Measurements from ENCODE around the gene ACTA2.

DNA sequence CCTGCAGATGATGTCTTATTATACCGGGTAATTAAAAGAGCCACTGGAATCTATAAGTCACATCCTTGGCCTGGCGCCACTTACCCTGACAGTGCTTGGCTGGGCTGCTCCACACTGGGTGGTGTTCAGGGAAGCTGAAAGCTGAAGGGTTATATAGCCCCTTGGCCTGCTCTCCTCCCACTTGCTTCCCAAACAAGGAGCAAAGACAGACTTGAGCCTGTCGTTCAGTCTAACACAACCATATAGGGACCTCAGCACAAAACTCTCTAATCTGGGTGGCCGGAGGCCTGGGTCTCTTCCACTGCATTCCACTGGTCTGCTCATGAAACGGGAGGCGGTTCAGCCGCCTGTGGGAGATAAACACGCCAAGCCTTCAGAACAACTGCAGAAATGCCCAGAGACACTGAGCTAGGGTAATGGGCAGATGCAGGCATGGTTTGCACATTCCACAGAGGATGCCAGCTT lies at the start of gene ACTA2:
- TF ChIP-seq, protein P1, sequence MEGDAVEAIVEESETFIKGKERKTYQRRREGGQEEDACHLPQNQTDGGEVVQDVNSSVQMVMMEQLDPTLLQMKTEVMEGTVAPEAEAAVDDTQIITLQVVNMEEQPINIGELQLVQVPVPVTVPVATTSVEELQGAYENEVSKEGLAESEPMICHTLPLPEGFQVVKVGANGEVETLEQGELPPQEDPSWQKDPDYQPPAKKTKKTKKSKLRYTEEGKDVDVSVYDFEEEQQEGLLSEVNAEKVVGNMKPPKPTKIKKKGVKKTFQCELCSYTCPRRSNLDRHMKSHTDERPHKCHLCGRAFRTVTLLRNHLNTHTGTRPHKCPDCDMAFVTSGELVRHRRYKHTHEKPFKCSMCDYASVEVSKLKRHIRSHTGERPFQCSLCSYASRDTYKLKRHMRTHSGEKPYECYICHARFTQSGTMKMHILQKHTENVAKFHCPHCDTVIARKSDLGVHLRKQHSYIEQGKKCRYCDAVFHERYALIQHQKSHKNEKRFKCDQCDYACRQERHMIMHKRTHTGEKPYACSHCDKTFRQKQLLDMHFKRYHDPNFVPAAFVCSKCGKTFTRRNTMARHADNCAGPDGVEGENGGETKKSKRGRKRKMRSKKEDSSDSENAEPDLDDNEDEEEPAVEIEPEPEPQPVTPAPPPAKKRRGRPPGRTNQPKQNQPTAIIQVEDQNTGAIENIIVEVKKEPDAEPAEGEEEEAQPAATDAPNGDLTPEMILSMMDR (IDR thresholded peaks at IDR 0.05; ENCODE audit: insufficient read depth, low read length, poor library complexity, severe bottlenecking), result no peak
- no peak for TF ChIP-seq EZH2phosphoT487 (conservative IDR thresholded peaks at IDR 0.05; ENCODE audit: low read length)
